Bronchial epithelial cell (primary cell): ENCODE data around the gene ZBTB34. TPM values are rescaled to one million over a fixed set of nuclear protein-coding genes. Genes with fewer than 3 reads are reported as not detected.
"Not testable (repeated sequence)": the region's sequence is repeated elsewhere in the genome, so short reads cannot be mapped to it uniquely, and the experiment has no call there.

Source experiments
- DNase-seq: peaks from one replicate; pipeline ENCODE4 v3.0.0-alpha.2; 2010; ENCODE audit warnings: low read depth
- FAIRE-seq: peaks from 2 replicates; lab custom pipeline; 2011; peaks lifted over from hg19 to GRCh38; lab: Jason Lieb, UNC
- H3K27me3 ChIP-seq: 2 replicates; pipeline ENCODE4 v1.5.1; 2011; ENCODE audit warnings: low read length; ENCODE audit not compliant: control insufficient read depth, insufficient read depth
- H3K36me3 ChIP-seq: 2 replicates; pipeline ENCODE4 v1.5.1; 2011; ENCODE audit warnings: low read length; ENCODE audit not compliant: control insufficient read depth, insufficient read depth
- H3K4me3 ChIP-seq: 2 replicates; pipeline ENCODE4 v1.5.1; 2011; ENCODE audit warnings: mild to moderate bottlenecking, low read depth, low read length, control low read depth
- total RNA-seq: library from RNA; depleted of rRNA; stranded (reverse); fragments of >200 nt; gene quantifications from 2 replicates; pipeline ENCODE4 v1.2.1, GENCODE V29; 2014
- TF ChIP-seq, protein P1 (sequence below): IDR thresholded peaks from 2 replicates; pipeline ENCODE4 v1.5.1; 2011; ENCODE audit warnings: mild to moderate bottlenecking, moderate library complexity, low read length, control low read depth, inconsistent platforms; ENCODE audit not compliant: insufficient read depth, severe bottlenecking

ZBTB34 gene, protein sequence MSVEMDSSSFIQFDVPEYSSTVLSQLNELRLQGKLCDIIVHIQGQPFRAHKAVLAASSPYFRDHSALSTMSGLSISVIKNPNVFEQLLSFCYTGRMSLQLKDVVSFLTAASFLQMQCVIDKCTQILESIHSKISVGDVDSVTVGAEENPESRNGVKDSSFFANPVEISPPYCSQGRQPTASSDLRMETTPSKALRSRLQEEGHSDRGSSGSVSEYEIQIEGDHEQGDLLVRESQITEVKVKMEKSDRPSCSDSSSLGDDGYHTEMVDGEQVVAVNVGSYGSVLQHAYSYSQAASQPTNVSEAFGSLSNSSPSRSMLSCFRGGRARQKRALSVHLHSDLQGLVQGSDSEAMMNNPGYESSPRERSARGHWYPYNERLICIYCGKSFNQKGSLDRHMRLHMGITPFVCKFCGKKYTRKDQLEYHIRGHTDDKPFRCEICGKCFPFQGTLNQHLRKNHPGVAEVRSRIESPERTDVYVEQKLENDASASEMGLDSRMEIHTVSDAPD
- 5.9 and 6.6 TPM in 2 replicates for total RNA-seq

DNA sequence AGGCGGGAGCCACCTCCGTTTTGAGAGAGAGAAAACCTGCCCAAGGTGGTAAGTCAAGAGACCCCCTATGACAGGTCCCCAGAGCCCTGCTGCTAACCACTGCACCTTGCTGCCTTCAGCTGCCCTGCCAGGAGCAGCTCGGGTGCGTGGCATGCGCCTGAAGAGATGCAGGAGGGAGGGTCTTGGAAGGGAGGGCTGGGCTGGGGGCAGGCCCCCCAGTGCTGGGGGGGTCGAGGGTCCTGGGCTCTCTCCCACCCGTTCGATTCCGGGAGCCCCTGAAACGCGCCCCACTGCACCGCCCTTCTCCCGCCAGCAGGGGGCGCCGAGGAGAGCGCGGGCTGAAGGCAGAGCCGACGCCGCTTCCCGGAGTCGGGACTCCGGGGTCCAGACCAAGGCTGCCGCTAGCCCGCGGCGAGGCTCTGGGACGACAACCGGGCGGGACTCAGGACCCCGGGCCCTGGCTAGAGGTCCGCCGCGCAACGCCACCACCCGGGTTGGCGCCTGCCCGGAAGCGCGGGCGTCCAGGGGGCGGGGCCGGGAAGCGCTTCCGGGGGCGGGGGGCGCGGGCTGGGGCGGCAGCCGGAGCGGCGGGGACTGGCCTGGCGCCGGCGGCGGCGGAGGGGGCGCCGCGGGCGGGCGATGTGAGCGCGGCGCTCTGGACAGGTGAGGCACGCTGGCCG, at the start of gene ZBTB34:
Gene ZBTB34, plus strand, starts transcription at position 563 of the 680 bp plus-strand sequence. CDS start 18,761 bp downstream, outside the sequence.
- no peak for DNase-seq

DNA sequence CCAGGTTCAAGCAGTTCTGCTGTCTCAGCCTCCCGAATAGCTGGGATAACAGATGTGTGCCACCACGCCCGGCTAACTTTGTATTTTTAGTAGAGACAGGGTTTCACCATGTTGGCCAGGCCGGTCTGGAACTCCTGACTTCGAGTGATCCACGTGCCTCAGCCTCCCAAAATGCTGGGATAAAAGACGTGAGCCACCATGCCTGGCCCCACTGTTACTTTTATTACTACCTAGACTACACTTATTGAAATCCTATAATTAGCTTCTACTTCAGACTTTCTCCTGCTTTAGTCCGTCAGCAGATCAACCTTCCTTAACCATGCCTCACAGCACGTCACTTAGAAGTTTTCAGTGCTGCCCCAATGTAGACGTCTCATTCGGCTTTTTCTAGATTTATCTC, 47.4 kb upstream of the ZBTB34 start:
- Histone ChIP-seq H3K4me3 (no peak overlapping the region), H3K36me3 (peaks cover 6% of the 10 kb centered on the region), H3K27me3 (no peaks in the 10 kb centered on the region)
- TF ChIP-seq, protein P1, sequence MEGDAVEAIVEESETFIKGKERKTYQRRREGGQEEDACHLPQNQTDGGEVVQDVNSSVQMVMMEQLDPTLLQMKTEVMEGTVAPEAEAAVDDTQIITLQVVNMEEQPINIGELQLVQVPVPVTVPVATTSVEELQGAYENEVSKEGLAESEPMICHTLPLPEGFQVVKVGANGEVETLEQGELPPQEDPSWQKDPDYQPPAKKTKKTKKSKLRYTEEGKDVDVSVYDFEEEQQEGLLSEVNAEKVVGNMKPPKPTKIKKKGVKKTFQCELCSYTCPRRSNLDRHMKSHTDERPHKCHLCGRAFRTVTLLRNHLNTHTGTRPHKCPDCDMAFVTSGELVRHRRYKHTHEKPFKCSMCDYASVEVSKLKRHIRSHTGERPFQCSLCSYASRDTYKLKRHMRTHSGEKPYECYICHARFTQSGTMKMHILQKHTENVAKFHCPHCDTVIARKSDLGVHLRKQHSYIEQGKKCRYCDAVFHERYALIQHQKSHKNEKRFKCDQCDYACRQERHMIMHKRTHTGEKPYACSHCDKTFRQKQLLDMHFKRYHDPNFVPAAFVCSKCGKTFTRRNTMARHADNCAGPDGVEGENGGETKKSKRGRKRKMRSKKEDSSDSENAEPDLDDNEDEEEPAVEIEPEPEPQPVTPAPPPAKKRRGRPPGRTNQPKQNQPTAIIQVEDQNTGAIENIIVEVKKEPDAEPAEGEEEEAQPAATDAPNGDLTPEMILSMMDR = no peak
- DNase-seq (no peak), FAIRE-seq (no peak)

More for the DNA sequence above, at the start of gene ZBTB34:
- peak within 1 kb of the TSS; percentile 69 for H3K4me3 ChIP-seq
- TF ChIP-seq, protein P1 = peak; percentile 99
- H3K36me3 ChIP-seq = peaks cover 1% of the 10 kb centered on the region
- no peaks in the 10 kb centered on the region for H3K27me3 ChIP-seq
- FAIRE-seq = no peak

DNA sequence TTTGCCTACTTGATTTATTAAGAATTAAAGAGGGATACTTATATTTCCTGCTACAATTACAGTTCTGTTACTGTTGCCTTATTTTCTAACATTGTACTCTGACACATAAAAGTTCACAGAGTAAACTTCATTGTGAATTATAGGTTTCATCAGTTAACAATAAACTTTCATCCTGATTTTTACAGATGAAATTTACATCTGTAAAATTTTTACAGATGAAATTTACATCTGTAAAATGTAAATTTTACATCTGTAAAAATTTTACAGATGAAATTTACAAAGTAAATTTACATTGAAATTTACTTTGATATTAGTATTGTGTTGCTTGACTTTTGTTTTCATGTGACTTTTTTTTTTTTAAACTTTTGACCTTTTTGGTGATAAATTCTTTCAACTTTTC, 46.3 kb upstream of the ZBTB34 start:
- Histone ChIP-seq H3K36me3 (peaks cover 6% of the 10 kb centered on the region), H3K27me3 (no peaks in the 10 kb centered on the region), H3K4me3 (no peak overlapping the region)
- no peak for DNase-seq
- TF ChIP-seq, protein P1 = no peak
- no peak for FAIRE-seq

DNA sequence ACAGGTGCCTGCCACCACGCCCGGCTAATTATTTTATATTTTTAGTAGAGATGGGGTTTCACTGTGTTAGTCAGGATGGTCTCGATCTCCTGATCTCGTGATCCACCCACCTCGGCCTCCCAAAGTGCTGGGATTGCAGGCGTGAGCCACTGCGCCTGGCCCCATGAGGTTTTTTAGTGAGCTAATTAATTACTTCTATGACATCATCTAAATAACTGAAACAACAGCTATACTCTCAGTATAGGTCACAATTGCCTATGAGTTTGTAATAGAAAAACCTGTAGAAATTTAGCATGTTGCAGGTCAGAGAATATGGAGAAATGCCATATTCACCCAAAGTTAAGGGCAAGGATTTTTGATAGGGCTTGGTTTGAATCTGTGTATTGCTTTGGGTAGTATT, 42.8 kb upstream of the ZBTB34 start:
- H3K4me3 ChIP-seq, H3K27me3 ChIP-seq, H3K36me3 ChIP-seq, DNase-seq, FAIRE-seq: not testable (repeated sequence)

DNA sequence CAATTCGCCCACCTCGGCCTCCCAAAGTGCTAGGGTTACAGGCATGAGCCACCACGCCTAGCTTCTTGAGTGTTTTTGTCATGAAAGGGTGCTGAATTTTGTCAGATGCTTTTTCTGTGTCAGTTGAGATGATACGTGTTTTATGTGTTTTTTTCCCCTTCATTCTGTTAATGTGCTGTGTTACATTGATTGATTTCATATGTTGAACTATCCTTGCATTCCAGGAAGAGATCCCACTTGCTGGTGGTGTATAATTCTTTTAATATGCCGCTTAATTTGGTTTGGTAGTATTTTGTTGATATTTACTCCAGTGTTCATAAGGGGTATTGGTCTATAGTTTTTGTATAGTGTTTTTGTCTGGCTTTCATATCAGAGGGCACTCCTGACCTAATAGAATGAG, 42.0 kb upstream of the ZBTB34 start:
- TF ChIP-seq, protein P1 = no peak
- no peak for FAIRE-seq

DNA sequence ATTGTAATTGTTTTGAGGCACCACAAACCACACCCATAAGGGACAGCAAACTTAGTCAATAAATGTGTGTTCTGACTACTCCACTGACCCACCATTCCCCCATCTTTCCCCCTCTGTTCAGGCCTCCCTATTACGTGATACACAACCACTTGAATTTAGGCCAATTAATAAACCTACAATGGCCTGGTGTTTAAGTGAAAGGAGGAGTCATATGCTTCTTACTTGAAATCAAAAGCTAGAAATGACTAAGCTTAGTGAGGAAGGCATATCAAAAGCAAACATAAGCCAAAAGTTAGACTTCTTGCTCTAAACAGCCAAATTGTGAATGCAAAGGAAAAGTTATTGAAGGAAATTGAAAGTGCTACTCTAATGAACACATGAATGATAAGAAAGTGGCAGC, 41.0 kb upstream of the ZBTB34 start:
- FAIRE-seq (no peak), DNase-seq (no peak)
- no peak overlapping the region for H3K4me3 ChIP-seq
- H3K36me3 ChIP-seq = no peaks in the 10 kb centered on the region
- TF ChIP-seq, protein P1 = no peak
- no peaks in the 10 kb centered on the region for H3K27me3 ChIP-seq

More for the DNA sequence above, 42.0 kb upstream of the ZBTB34 start:
- no peak overlapping the region for H3K4me3 ChIP-seq
- no peaks in the 10 kb centered on the region for H3K36me3 ChIP-seq
- H3K27me3 ChIP-seq = no peaks in the 10 kb centered on the region
- DNase-seq = no peak
